GM19452 (cell line): ENCODE measurements around the gene SDC1.

Experiments
- ATAC-seq: cut with Tn5 transposase; IDR thresholded peaks from one replicate; pipeline ENCODE4 v1.9.1; 2021; ENCODE audit not compliant: unreplicated experiment

SDC1 gene

GRCh38 chr2:20229322-20230113, 4.6 kb upstream of the SDC1 start:
- ATAC-seq: no peak

GRCh38 chr2:20227894-20228505, 3.1 kb upstream of the SDC1 start:
- no peak for ATAC-seq

GRCh38 chr2:20226152-20226545, 1.2 kb upstream of the SDC1 start:
- no peak for ATAC-seq

- peak; percentile 52 for ATAC-seq
These were observed 593 bp upstream of the SDC1 start for GRCh38 chr2:20225294-20226151.

- ATAC-seq: no peak
These were observed 690 bp downstream of the SDC1 start for GRCh38 chr2:20224164-20224715.

GRCh38 chr2:20223407-20224163, 1.3 kb downstream of the SDC1 start:
- ATAC-seq: no peak

GRCh38 chr2:20222769-20223406, 2.0 kb downstream of the SDC1 start:
- ATAC-seq: no peak

- no peak for ATAC-seq
These were observed 2.7 kb downstream of the SDC1 start for GRCh38 chr2:20222014-20222768.

GRCh38 chr2:20221555-20221973, 3.4 kb downstream of the SDC1 start:
- no peak for ATAC-seq

GRCh38 chr2:20220806-20221554, 4.0 kb downstream of the SDC1 start:
- ATAC-seq: no peak

- no peak for ATAC-seq
These were observed 5.1 kb downstream of the SDC1 start for GRCh38 chr2:20219763-20220380.

GRCh38 chr2:20218331-20219320, 6.3 kb downstream of the SDC1 start:
- no peak for ATAC-seq

- ATAC-seq: no peak
These were observed 7.6 kb downstream of the SDC1 start for GRCh38 chr2:20217041-20217970.

GRCh38 chr2:20216130-20217025, 8.6 kb downstream of the SDC1 start:
- ATAC-seq: no peak
